Measurements from ENCODE around the gene MYO18A. TPM values are rescaled to one million over a fixed set of nuclear protein-coding genes. Genes with fewer than 3 reads are reported as not detected.

MYO18A gene
- polyA plus RNA-seq, 2 donors, result 39.1 to 86.4 TPM

GRCh38 chr17:29022074-29022473 lies 158.1 kb downstream of the MYO18A start:
- H3K27me3 ChIP-seq (ENCODE audit: control insufficient read depth in 1 of 2, insufficient read depth in 2 of 2, low read length in 2 of 2), result peaks cover 0 to 10% of the 10 kb centered on the region in 2 donors
- H3K27ac ChIP-seq (ENCODE audit: low read depth in 2 of 2, low read length in 1 of 2), result no peak overlapping the region
- peaks cover 4 to 6% of the 10 kb centered on the region in 2 donors for H3K4me1 ChIP-seq (ENCODE audit: control insufficient read depth in 2 of 2, insufficient read depth in 2 of 2, low read length in 1 of 2)
- H3K9me3 ChIP-seq (ENCODE audit: control insufficient read depth in 2 of 2, insufficient read depth in 1 of 2, low read depth in 1 of 2, low read length in 1 of 2), result no peaks in the 10 kb centered on the region
- H3K36me3 ChIP-seq (ENCODE audit: control insufficient read depth in 2 of 2, insufficient read depth in 2 of 2, low read length in 1 of 2), result no peaks in the 10 kb centered on the region
- H3K4me3 ChIP-seq (ENCODE audit: low read depth in 1 of 2, low read length in 2 of 2), result no peak overlapping the region
- WGBS, 2 donors, result 84 to 90% methylated on average over 7 of the region's 7 CpGs

- H3K27me3 ChIP-seq (ENCODE audit: control insufficient read depth in 1 of 2, insufficient read depth in 2 of 2, low read length in 2 of 2), result peaks cover 0 to 10% of the 10 kb centered on the region in 2 donors
Measured at GRCh38 chr17:29021226-29021625, 159.0 kb downstream of the MYO18A start.

More at GRCh38 chr17:29021226-29021625, 159.0 kb downstream of the MYO18A start:
- Histone ChIP-seq H3K27ac (ENCODE audit: low read depth in 2 of 2, low read length in 1 of 2) (no peak overlapping the region), H3K9me3 (ENCODE audit: control insufficient read depth in 2 of 2, insufficient read depth in 1 of 2, low read depth in 1 of 2, low read length in 1 of 2) (no peaks in the 10 kb centered on the region), H3K4me1 (ENCODE audit: control insufficient read depth in 2 of 2, insufficient read depth in 2 of 2, low read length in 1 of 2) (peaks cover 4 to 6% of the 10 kb centered on the region in 2 donors), H3K36me3 (ENCODE audit: control insufficient read depth in 2 of 2, insufficient read depth in 2 of 2, low read length in 1 of 2) (no peaks in the 10 kb centered on the region), H3K4me3 (ENCODE audit: low read depth in 1 of 2, low read length in 2 of 2) (no peak overlapping the region)
- WGBS, 2 donors, result 74 to 75% methylated on average over 7 of the region's 7 CpGs

Other genes starting within 250 kb of the MYO18A start
- gene PHF12, start 228.9 kb downstream of the MYO18A start, polyA plus RNA-seq, result 1 to 10 TPM; 8.6 to 9.1 TPM
- gene SEZ6, start 174.4 kb downstream of the MYO18A start, polyA plus RNA-seq, result not detected
- gene PIPOX, start 137.3 kb downstream of the MYO18A start, polyA plus RNA-seq, result under 1 TPM; 0.41 to 0.48 TPM
- not detected for gene CRYBA1, start 66.5 kb upstream of the MYO18A start, polyA plus RNA-seq
- 1 to 10 TPM; 7.0 to 7.5 TPM for gene NUFIP2, start 113.8 kb upstream of the MYO18A start, polyA plus RNA-seq
- gene TAOK1, start 210.0 kb upstream of the MYO18A start, polyA plus RNA-seq, result 1 to 10 TPM; 5.4 to 7.9 TPM

Data from esophagus (tissue), 2 donors.